KMS-11 (cell line): ENCODE measurements around the gene SREBF2.
"Not testable (repeated sequence)": the region's sequence is repeated elsewhere in the genome, so short reads cannot be mapped to it uniquely, and the experiment has no call there.

Experiments used
- H2AFZ ChIP-seq: fragments of 200-600 bp; sonication (generic); 2 replicates; pipeline ENCODE4 v1.6.1; 2016; ENCODE audit warnings: antibody characterized with exemption, mixed run types, low read depth
- H3K27ac ChIP-seq: fragments of 200-600 bp; sonication (generic); 2 replicates; pipeline ENCODE4 v1.6.1; 2016; ENCODE audit warnings: mild to moderate bottlenecking, mixed run types
- H3K27me3 ChIP-seq: fragments of 200-600 bp; sonication (generic); 2 replicates; pipeline ENCODE4 v1.6.1; 2017; ENCODE audit warnings: mild to moderate bottlenecking, low read depth, mixed run types, moderate library complexity; ENCODE audit not compliant: insufficient read depth
- H3K36me3 ChIP-seq: fragments of 200-600 bp; sonication (generic); 2 replicates; pipeline ENCODE4 v1.6.1; 2017; ENCODE audit warnings: mild to moderate bottlenecking, mixed run types; ENCODE audit not compliant: insufficient read depth
- H3K4me1 ChIP-seq: fragments of 200-600 bp; sonication (generic); 2 replicates; pipeline ENCODE4 v1.6.1; 2016; ENCODE audit warnings: mild to moderate bottlenecking, low read depth, mixed run types; ENCODE audit not compliant: poor library complexity, severe bottlenecking
- H3K4me2 ChIP-seq: fragments of 200-600 bp; sonication (generic); 2 replicates; pipeline ENCODE4 v1.7.0; 2016; ENCODE audit warnings: mild to moderate bottlenecking, mixed run types
- H3K4me3 ChIP-seq: fragments of 200-600 bp; sonication (generic); IDR thresholded peaks from 2 replicates; pipeline ENCODE4 v1.6.1; 2017; ENCODE audit warnings: low read depth, low read length, mixed read lengths; ENCODE audit not compliant: insufficient read depth
- H3K79me2 ChIP-seq: fragments of 200-600 bp; sonication (generic); 2 replicates; pipeline ENCODE4 v1.6.1; 2016; ENCODE audit warnings: low read depth, mixed run types; ENCODE audit not compliant: insufficient read depth
- H3K9ac ChIP-seq: fragments of 200-600 bp; sonication (generic); 2 replicates; pipeline ENCODE4 v1.6.1; 2016; ENCODE audit warnings: mild to moderate bottlenecking, mixed run types
- H4K20me1 ChIP-seq: fragments of 200-600 bp; sonication (generic); 2 replicates; pipeline ENCODE4 v1.6.1; 2016; ENCODE audit warnings: mild to moderate bottlenecking, mixed run types; ENCODE audit not compliant: insufficient read depth
- TF ChIP-seq, protein P1 (sequence below): fragments of 200-600 bp; sonication (generic); conservative IDR thresholded peaks from 2 replicates; pipeline ENCODE4 v1.6.1; 2017; ENCODE audit warnings: low read depth, mild to moderate bottlenecking, antibody characterized with exemption, low read length, moderate library complexity, mixed read lengths

The SREBF2 gene

DNA sequence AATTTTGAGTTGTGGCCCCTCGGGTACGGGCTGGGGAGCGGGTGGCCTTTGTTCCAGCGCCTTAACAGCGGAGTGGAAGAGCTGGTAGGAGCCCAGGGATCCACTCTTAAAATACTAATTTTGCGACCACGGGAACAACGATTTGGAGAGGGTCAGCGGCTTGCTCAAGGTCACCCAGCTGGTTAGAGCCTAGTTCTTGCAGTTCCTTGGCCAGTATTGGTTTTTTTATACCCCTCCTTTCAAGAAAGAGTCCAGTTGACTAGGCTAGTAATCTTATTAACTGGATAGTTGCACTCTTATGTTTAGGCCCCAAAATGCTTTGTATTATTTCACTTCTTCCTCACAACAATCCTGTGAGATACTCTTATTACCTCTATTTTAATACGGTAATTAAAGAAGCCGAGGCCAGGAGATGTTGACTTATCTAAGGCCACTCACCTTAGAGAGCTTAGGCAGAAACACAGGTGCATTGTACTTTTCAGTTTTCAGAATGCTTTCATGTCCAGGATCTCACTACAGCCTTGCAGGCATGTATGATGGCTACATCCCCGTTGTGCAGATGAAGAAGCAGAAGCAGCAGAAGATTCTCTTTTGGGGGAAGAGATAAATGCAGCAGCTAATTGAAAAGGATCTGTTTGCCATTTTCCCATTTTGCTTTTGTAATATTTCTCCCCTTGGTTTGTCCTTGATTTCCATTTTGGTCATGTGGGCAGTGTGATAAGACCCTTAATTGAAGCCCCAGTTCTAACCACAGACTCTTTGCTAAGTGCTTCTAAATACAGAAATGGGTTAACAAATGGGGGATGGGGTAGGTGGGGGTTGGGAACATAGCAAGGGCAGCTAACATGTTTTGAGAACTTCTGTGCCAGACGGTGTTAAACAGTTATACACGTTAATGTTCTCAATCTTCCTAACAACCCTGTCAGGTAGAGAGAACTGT, 1.4 kb downstream of the SREBF2 start:
- Histone ChIP-seq H2AFZ (peak overlapping the region; percentile 19; the same call in 1 of the 2 replicates), H3K27me3 (no peaks in the 10 kb centered on the region), H3K9ac (peak overlapping the region; percentile 90), H3K36me3 (peaks cover 8% of the 10 kb centered on the region; the same call in 1 of the 2 replicates), H3K4me1 (peaks cover 44% of the 10 kb centered on the region), H4K20me1 (0 out of 2 replicates have a peak, but pooled peaks cover 5% of the 10 kb centered on the region), H3K79me2 (peaks cover 56% of the 10 kb centered on the region), H3K4me3 (no peak overlapping the region), H3K27ac (peak overlapping the region; percentile 77), H3K4me2 (peak overlapping the region; percentile 85)
- TF ChIP-seq, protein P1, sequence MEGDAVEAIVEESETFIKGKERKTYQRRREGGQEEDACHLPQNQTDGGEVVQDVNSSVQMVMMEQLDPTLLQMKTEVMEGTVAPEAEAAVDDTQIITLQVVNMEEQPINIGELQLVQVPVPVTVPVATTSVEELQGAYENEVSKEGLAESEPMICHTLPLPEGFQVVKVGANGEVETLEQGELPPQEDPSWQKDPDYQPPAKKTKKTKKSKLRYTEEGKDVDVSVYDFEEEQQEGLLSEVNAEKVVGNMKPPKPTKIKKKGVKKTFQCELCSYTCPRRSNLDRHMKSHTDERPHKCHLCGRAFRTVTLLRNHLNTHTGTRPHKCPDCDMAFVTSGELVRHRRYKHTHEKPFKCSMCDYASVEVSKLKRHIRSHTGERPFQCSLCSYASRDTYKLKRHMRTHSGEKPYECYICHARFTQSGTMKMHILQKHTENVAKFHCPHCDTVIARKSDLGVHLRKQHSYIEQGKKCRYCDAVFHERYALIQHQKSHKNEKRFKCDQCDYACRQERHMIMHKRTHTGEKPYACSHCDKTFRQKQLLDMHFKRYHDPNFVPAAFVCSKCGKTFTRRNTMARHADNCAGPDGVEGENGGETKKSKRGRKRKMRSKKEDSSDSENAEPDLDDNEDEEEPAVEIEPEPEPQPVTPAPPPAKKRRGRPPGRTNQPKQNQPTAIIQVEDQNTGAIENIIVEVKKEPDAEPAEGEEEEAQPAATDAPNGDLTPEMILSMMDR = no peak

DNA sequence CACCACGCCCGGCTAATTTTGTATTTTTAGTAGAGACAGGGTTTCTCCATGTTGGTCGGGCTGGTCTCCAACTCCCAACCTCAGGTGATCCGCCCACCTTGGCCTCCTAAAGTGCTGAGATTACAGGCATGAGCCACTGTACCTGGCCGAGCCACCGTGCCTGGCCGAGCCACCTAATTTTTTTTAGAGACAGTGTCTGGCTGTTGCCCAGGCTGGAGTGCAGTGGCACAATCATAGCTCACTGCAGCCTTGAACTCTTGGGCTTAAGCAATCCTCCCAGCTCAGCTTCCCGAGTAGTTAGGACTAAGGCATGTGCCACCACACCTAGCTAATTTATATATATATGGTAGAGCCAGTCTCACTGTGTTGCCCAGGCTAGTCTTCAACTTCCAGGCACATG, 2.6 kb downstream of the SREBF2 start:
- not testable (repeated sequence) for H3K27ac ChIP-seq, H2AFZ ChIP-seq, H3K27me3 ChIP-seq, H3K9ac ChIP-seq, H3K36me3 ChIP-seq, H3K4me3 ChIP-seq, H3K4me2 ChIP-seq, H4K20me1 ChIP-seq
- Histone ChIP-seq H3K4me1 (peaks cover 39% of the 10 kb centered on the region), H3K79me2 (peaks cover 61% of the 10 kb centered on the region)

DNA sequence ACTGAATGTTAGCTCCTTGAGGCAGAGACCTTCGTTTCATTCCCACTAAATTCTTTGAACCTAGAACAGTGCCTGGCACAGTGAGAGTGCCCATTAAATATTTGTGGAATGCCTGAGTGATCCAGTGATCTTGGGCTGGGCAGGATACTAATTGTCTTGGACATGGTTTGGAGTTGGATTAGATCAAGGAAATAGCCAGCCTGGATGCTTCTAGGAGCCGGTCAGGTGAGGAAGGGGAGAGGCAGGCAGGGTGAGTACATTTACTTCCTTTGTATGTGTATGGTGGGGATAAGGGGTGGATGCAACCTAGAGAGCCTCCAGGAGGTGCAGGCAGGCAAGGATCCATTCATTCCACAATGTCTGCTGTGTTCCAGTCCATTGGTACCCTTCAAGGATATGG, 3.6 kb downstream of the SREBF2 start:
- peaks cover 72% of the 10 kb centered on the region for H3K79me2 ChIP-seq
- peaks cover 8% of the 10 kb centered on the region; the same call in 1 of the 2 replicates for H3K36me3 ChIP-seq
- H3K4me1 ChIP-seq = peaks cover 30% of the 10 kb centered on the region
- 0 out of 2 replicates have a peak, but pooled peaks cover 5% of the 10 kb centered on the region for H4K20me1 ChIP-seq
- H3K4me2 ChIP-seq = no peak overlapping the region
- H3K27ac ChIP-seq = no peak overlapping the region
- TF ChIP-seq, protein P1 = no peak
- no peak overlapping the region for H3K9ac ChIP-seq
- no peak overlapping the region for H3K4me3 ChIP-seq
- no peak overlapping the region for H2AFZ ChIP-seq
- H3K27me3 ChIP-seq = no peaks in the 10 kb centered on the region

DNA sequence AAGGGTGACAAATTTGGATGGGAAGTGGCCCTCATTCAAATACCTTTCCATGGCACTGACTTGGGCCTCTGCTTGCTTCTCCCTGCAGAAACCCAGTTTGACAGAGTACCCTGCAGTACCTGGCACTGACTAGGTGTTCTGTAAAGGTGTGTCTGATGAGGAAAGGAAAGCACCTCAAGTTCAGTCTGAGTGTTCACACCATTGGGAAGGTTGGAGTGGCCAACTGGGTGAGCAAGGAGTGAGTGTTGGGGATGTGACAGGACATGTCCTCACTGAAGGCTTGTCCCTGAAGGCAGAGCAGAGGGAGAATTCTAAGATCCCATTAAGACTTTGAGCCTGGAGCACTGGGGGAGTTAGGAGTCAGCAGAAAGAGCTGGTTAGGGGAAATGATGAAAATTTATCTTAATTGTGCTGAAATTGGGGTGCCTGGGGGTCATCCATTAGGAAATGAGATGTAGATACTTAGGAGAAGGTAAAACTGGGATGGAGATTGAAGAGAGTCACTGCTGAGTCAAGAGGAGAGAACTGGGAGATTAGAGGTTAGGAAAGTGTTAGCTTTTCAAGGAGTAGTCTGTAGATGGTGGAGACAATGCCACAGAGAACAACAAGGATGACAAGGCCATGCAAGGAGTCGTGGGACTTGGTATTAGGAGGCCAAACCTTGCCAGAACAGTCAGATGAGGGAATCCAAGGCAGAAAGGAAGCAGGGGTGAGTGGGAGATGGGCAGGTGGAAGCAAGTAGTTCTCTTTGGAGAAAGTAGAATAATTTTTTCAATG, 6.1 kb downstream of the SREBF2 start:
- no peak overlapping the region for H3K4me3 ChIP-seq
- H3K27me3 ChIP-seq = no peaks in the 10 kb centered on the region
- H4K20me1 ChIP-seq = peaks cover 15% of the 10 kb centered on the region; the same call in 1 of the 2 replicates
- no peak overlapping the region for H3K9ac ChIP-seq
- no peak overlapping the region for H3K4me2 ChIP-seq
- TF ChIP-seq, protein P1 = no peak
- peaks cover 90% of the 10 kb centered on the region for H3K79me2 ChIP-seq
- no peak overlapping the region for H3K27ac ChIP-seq
- peaks cover 37% of the 10 kb centered on the region for H3K4me1 ChIP-seq
- H2AFZ ChIP-seq = no peak overlapping the region
- peaks cover 8% of the 10 kb centered on the region; the same call in 1 of the 2 replicates for H3K36me3 ChIP-seq
